ENCODE measurements around the gene FOXK2.

The FOXK2 gene
- 40.8 to 55.9 (median 51.3) reads per million in 3 donors for total RNA-seq

DNA sequence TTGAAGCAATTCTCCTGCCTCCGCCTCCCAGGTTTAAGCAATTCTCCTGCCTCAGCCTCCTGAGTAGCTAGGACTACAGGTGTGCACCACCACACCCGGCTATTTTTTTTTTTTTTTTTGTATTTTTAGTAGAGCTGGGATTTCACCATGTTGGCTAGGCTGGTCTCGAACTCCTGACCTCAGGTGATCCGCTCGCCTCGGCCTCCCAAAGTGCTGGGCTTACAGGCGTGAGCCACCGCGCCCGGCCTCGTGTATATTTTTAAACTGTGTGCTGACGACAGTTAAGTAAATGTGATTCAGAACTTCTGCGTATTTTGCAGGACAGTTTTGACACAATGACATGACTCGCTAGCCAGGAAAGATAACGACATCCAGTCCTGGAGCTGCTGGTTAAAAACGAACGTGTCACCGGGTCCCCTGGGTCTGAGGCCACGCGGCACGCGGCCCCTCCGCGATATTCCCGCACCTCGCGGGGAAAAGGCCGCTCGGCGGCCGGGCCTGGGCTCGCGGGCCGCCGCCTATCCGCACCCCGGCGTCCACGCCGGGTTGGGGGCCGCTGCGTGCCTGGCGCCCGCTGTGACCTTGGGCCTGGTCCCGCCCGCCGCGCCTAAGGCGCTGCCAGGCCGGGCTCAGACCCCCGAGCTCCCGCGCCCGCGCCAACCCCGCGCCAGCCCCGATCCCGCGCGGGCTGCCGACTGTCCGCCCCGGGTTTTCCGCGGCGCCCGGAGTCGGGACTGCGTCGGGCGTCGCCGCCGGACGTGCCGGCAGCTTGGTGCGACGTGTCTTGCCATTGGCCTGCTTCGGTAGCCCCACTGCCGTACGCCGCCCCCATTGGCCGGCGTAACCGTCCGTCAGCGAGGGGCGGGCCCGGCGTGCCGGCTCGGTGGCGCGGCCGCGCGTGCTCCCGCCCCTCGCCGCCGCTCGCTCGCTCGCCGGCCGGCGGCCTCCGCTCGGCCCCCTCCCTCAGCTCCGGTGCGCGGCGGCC lies at the start of gene FOXK2:
TSS of gene FOXK2 (plus strand) at position 907 of the 985 bp plus-strand sequence. CDS start 157 bp downstream, outside the sequence.
- Histone ChIP-seq H3K9me3 (ENCODE audit: control insufficient read depth, low read length) (no peaks in the 10 kb centered on the region), H3K36me3 (ENCODE audit: control insufficient read depth, insufficient read depth, low read length) (no peaks in the 10 kb centered on the region), H3K27me3 (replicated peaks; ENCODE audit: control insufficient read depth, insufficient read depth, low read length, poor library complexity, severe bottlenecking) (no peaks in the 10 kb centered on the region), H3K4me3 (ENCODE audit: insufficient read depth, low read depth, low read length, poor library complexity, severe bottlenecking) (peak within 1 kb of the TSS; percentile 73), H3K27ac (ENCODE audit: insufficient read depth, low read length, poor library complexity, severe bottlenecking) (peak within 1 kb of the TSS; percentile 82), H3K4me1 (ENCODE audit: control insufficient read depth, insufficient read depth, low read length, poor library complexity, severe bottlenecking) (peaks cover 6% of the 10 kb centered on the region)
- DNase-seq: peak; percentile 84 to 91 (median 90)

DNA sequence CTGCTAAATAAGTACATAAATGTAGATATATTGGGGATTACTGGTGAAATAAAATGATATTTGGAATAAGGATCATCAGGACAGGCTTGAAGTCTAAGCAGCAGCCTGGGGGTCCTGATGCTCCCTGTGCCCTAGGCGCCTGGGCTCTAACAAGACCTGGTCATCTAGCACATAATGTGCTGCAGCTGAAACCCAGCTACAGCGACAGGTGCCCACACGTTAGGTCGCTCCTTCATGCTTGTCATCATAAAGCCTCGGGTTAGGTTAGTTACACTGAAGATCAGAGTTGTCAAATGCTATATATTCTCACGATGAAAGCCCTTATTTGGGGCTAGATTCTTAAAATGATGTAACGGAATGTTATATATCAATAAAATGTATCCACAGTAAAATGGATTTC lies 49.5 kb upstream of the FOXK2 start:
- Histone ChIP-seq H3K4me1 (ENCODE audit: control insufficient read depth, insufficient read depth, low read length, poor library complexity, severe bottlenecking) (no peaks in the 10 kb centered on the region), H3K27ac (ENCODE audit: insufficient read depth, low read length, poor library complexity, severe bottlenecking) (no peak overlapping the region), H3K9me3 (ENCODE audit: control insufficient read depth, low read length) (no peaks in the 10 kb centered on the region), H3K36me3 (ENCODE audit: control insufficient read depth, insufficient read depth, low read length) (peaks cover 51% of the 10 kb centered on the region), H3K27me3 (replicated peaks; ENCODE audit: control insufficient read depth, insufficient read depth, low read length, poor library complexity, severe bottlenecking) (no peaks in the 10 kb centered on the region), H3K4me3 (ENCODE audit: insufficient read depth, low read depth, low read length, poor library complexity, severe bottlenecking) (no peak overlapping the region)
- no peak for DNase-seq

DNA sequence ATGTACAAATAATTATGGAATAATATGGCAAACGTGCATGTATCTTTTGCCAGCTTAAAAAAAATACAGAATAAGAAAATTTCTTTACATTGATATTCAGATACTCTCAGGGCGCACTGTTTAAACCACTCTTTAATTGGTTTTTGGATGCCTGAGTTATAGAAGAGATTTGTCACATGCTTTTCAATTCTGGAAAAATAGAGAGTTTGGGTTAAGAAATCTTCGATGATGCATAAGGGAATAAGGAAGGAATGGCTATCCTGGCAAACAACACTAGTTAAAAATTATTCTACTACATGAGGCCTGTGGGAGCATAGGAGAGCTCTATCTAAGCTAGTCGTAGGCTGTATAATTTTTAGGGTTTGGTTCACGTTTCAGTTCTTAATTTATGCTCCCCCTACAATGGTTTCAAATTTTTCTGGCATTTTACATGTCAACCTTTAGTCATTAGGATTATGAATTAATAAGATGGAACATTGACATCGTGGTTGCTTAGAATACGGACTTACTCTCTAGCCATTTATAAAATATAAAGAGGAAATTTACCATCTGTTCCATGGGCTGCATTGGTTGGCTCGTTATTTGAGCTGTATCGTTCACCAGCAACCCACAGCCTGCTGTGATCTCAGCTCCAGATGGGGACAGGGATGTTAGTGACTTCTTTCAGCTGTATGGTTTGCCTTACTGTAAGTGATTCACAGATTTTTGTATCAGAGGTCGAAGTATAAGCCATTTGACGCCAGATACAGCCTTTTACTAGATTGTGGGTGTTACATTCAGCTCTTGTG lies 45.1 kb upstream of the FOXK2 start:
- no peak for DNase-seq
- Histone ChIP-seq H3K9me3 (ENCODE audit: control insufficient read depth, low read length) (no peaks in the 10 kb centered on the region), H3K27me3 (replicated peaks; ENCODE audit: control insufficient read depth, insufficient read depth, low read length, poor library complexity, severe bottlenecking) (no peaks in the 10 kb centered on the region), H3K4me1 (ENCODE audit: control insufficient read depth, insufficient read depth, low read length, poor library complexity, severe bottlenecking) (no peaks in the 10 kb centered on the region), H3K27ac (ENCODE audit: insufficient read depth, low read length, poor library complexity, severe bottlenecking) (no peak overlapping the region), H3K36me3 (ENCODE audit: control insufficient read depth, insufficient read depth, low read length) (peaks cover 50% of the 10 kb centered on the region), H3K4me3 (ENCODE audit: insufficient read depth, low read depth, low read length, poor library complexity, severe bottlenecking) (no peak overlapping the region)

DNA sequence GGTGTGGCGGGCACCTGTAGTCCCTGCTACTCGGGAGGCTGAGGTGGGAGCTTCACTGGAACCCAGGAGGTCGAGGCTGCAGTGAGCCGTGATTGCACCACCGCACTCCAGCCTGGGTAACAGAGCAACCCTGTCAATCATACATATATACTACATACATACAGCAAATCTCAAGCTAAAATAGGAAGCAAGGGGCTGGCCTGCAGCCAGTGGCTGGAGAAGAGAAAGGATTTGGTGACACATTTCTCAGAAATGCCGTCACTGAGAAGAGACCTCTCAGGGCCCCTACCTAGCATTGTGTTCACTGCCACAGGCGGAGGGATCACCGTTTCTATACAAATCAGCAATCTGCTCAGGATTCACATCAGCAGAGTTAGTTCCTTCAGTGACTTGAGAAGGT lies 44.1 kb upstream of the FOXK2 start:
- Histone ChIP-seq H3K9me3 (ENCODE audit: control insufficient read depth, low read length) (no peaks in the 10 kb centered on the region), H3K36me3 (ENCODE audit: control insufficient read depth, insufficient read depth, low read length) (peaks cover 55% of the 10 kb centered on the region), H3K4me1 (ENCODE audit: control insufficient read depth, insufficient read depth, low read length, poor library complexity, severe bottlenecking) (no peaks in the 10 kb centered on the region), H3K27ac (ENCODE audit: insufficient read depth, low read length, poor library complexity, severe bottlenecking) (no peak overlapping the region), H3K27me3 (replicated peaks; ENCODE audit: control insufficient read depth, insufficient read depth, low read length, poor library complexity, severe bottlenecking) (no peaks in the 10 kb centered on the region), H3K4me3 (ENCODE audit: insufficient read depth, low read depth, low read length, poor library complexity, severe bottlenecking) (no peak overlapping the region)
- DNase-seq: no peak

DNA sequence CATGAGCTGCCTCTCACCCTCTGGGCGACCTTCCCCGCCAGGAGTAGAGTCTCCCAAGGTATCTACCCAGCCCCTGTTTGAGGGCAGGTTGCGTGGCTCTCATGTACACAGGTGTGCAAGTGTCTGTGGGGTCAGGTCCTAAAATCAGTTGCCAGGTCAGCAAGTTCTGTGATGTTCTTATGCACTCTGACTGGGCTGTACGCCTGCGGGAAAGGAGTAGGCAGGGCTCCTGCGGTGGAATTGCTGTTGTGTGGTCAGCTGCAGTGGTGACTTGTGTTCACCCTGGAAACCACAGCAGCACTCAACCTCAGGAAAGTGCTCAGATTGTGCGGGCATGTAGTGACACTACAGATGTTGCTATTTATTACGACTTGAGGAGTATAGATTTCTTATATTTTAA lies 41.6 kb upstream of the FOXK2 start:
- H3K4me3 ChIP-seq (ENCODE audit: insufficient read depth, low read depth, low read length, poor library complexity, severe bottlenecking): no peak overlapping the region
- peaks cover 65% of the 10 kb centered on the region for H3K36me3 ChIP-seq (ENCODE audit: control insufficient read depth, insufficient read depth, low read length)
- H3K4me1 ChIP-seq (ENCODE audit: control insufficient read depth, insufficient read depth, low read length, poor library complexity, severe bottlenecking): no peaks in the 10 kb centered on the region
- no peak for DNase-seq
- no peak overlapping the region for H3K27ac ChIP-seq (ENCODE audit: insufficient read depth, low read length, poor library complexity, severe bottlenecking)
- H3K27me3 ChIP-seq (replicated peaks; ENCODE audit: control insufficient read depth, insufficient read depth, low read length, poor library complexity, severe bottlenecking): no peaks in the 10 kb centered on the region
- no peaks in the 10 kb centered on the region for H3K9me3 ChIP-seq (ENCODE audit: control insufficient read depth, low read length)

DNA sequence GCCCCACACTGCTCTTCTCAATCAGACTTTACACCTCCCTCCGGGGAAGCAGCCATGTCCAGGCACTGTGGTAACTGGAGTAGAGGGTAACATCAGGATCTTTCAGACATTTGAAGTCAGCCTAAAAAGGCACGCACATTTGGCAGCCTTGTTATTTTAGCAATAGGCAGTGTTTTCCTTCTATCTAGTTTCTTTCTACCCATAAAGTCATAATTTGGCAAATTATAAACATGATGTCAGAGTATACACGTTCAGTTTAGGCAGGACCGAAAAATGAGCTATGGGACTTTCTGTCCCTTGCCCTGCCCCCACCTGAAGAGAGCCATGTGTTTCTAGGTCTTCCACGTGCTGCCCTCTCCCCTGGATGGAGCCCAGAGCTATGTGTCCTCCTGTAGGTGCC lies 39.9 kb upstream of the FOXK2 start:
- DNase-seq: no peak
- no peaks in the 10 kb centered on the region for H3K4me1 ChIP-seq (ENCODE audit: control insufficient read depth, insufficient read depth, low read length, poor library complexity, severe bottlenecking)
- no peaks in the 10 kb centered on the region for H3K9me3 ChIP-seq (ENCODE audit: control insufficient read depth, low read length)
- H3K27ac ChIP-seq (ENCODE audit: insufficient read depth, low read length, poor library complexity, severe bottlenecking): no peak overlapping the region
- H3K36me3 ChIP-seq (ENCODE audit: control insufficient read depth, insufficient read depth, low read length): peaks cover 69% of the 10 kb centered on the region
- no peak overlapping the region for H3K4me3 ChIP-seq (ENCODE audit: insufficient read depth, low read depth, low read length, poor library complexity, severe bottlenecking)
- H3K27me3 ChIP-seq (replicated peaks; ENCODE audit: control insufficient read depth, insufficient read depth, low read length, poor library complexity, severe bottlenecking): no peaks in the 10 kb centered on the region

DNA sequence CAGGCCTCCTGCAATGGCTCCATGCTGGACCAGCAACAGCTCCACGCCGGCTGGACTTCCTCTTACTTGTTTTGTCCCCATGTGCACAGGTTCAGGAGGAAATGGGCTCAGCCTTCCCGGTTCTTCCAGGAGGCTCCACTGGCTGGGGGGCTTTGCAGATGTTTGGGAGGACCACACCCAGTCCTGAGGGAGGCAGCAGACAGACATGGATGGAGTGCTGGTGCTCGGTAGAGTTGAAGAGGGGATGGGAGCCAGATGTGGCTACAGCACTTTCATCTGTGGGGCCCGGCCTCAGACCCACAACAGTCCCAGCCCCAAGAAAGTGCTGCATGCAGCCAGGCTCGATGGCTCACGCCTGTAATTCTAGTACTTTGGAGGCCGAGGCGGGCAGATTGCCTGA lies 39.2 kb upstream of the FOXK2 start:
- no peak overlapping the region for H3K27ac ChIP-seq (ENCODE audit: insufficient read depth, low read length, poor library complexity, severe bottlenecking)
- DNase-seq: no peak
- no peaks in the 10 kb centered on the region for H3K9me3 ChIP-seq (ENCODE audit: control insufficient read depth, low read length)
- no peaks in the 10 kb centered on the region for H3K27me3 ChIP-seq (replicated peaks; ENCODE audit: control insufficient read depth, insufficient read depth, low read length, poor library complexity, severe bottlenecking)
- peaks cover 68% of the 10 kb centered on the region for H3K36me3 ChIP-seq (ENCODE audit: control insufficient read depth, insufficient read depth, low read length)
- no peak overlapping the region for H3K4me3 ChIP-seq (ENCODE audit: insufficient read depth, low read depth, low read length, poor library complexity, severe bottlenecking)
- H3K4me1 ChIP-seq (ENCODE audit: control insufficient read depth, insufficient read depth, low read length, poor library complexity, severe bottlenecking): no peaks in the 10 kb centered on the region

DNA sequence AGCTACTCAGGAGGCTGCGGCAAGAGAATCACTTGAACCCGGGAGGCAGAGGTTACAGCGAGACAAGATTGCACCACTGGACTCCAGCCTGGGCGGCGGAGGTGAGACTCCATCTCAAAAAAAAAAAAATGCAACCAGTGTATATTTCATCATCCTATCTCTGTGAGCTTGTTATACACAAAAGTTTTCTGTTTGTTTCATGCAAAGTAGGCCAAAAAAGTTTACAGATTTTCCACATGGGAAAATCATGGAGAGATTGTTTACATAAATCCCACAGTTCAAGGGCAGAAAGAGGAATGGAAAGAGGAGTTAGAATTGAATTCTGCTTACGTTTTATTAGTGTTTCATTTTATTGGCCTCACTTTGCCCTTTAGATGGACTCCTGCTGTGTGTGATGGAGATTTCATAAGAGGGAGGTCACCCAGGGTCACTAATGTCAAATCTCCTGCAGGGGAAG lies 36.3 kb upstream of the FOXK2 start:
- Histone ChIP-seq H3K9me3 (ENCODE audit: control insufficient read depth, low read length) (no peaks in the 10 kb centered on the region), H3K36me3 (ENCODE audit: control insufficient read depth, insufficient read depth, low read length) (peaks cover 58% of the 10 kb centered on the region), H3K4me1 (ENCODE audit: control insufficient read depth, insufficient read depth, low read length, poor library complexity, severe bottlenecking) (peaks cover 13% of the 10 kb centered on the region), H3K27me3 (replicated peaks; ENCODE audit: control insufficient read depth, insufficient read depth, low read length, poor library complexity, severe bottlenecking) (no peaks in the 10 kb centered on the region), H3K27ac (ENCODE audit: insufficient read depth, low read length, poor library complexity, severe bottlenecking) (no peak overlapping the region), H3K4me3 (ENCODE audit: insufficient read depth, low read depth, low read length, poor library complexity, severe bottlenecking) (no peak overlapping the region)
- no peak for DNase-seq

DNA sequence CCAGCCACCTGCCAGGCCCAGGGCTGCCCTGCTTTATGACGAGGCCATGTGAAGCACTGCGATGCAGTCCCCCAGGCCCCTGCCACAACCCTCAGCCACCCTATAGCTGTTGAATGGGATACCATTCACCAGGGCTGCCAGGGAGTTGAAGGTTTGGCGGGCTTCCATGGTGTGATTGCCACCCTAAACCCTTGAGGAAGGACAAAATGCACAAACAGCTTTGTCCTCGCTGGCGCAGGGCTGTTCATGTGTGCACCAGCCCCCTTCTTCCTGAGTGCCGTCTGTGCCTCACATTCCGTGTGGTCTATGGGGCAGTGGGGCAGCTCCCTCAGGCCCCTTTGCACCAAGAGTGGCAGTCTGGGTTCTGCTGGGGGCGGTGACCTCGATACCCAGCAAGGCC lies 35.7 kb upstream of the FOXK2 start:
- Histone ChIP-seq H3K9me3 (ENCODE audit: control insufficient read depth, low read length) (no peaks in the 10 kb centered on the region), H3K36me3 (ENCODE audit: control insufficient read depth, insufficient read depth, low read length) (peaks cover 55% of the 10 kb centered on the region), H3K4me3 (ENCODE audit: insufficient read depth, low read depth, low read length, poor library complexity, severe bottlenecking) (no peak overlapping the region), H3K27ac (ENCODE audit: insufficient read depth, low read length, poor library complexity, severe bottlenecking) (no peak overlapping the region), H3K4me1 (ENCODE audit: control insufficient read depth, insufficient read depth, low read length, poor library complexity, severe bottlenecking) (peaks cover 13% of the 10 kb centered on the region), H3K27me3 (replicated peaks; ENCODE audit: control insufficient read depth, insufficient read depth, low read length, poor library complexity, severe bottlenecking) (no peaks in the 10 kb centered on the region)
- DNase-seq: no peak
